ENCODE results near the gene CTXND1. TPM values are rescaled to one million over a fixed set of nuclear protein-coding genes. Genes with fewer than 3 reads are reported as not detected.

Gene CTXND1
- total and polyA plus RNA-seq, 2 of the 13 experiments (the other 11 are each of a cell fraction or from before 2014, with no cell fraction given): 1.2 to 2.1 TPM

DNA sequence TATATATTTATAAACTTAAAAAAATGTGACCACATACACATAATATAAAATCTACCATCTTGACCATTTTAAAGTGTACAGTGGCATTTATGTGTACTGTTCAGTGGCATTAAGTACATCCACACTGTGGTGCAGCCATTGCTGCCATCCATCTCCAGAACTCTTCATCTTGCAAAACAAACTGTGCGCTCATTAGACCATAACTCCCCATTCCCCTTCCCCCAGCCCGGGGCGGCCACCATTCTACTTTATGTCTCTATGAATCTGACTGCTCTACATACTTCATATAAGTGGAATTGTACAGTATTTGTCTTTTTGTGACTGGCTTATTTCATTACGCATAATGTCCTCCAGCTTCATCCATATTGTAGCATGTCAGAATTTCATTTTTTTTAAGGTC is 47.8 kb downstream of the CTXND1 start:
- no peaks in the 10 kb centered on the region for H4K20me1 ChIP-seq (ENCODE audit: insufficient read depth, low read length)
- H3K9me3 ChIP-seq (ENCODE audit: low read length): no peaks in the 10 kb centered on the region
- no peaks in the 10 kb centered on the region for H3K79me2 ChIP-seq (ENCODE audit: insufficient read depth, low read length)
- intact Hi-C loops (cut with micrococcal nuclease; ENCODE audit: unreplicated experiment): no loop called here
- H3K36me3 ChIP-seq (replicated peaks in 1 of 2; ENCODE audit: control insufficient read depth in 1 of 2, insufficient read depth in 2 of 2, low read length in 2 of 2): no peaks in the 10 kb centered on the region
- no peak overlapping the region for H2AFZ ChIP-seq (ENCODE audit: low read length)
- ChIA-PET POLR2A (no interaction called here), CTCF (ENCODE audit: low intra/inter-chr PET ratio, low total read pairs) (no interaction called here)
- ATAC-seq (no peak), FAIRE-seq (no peak), DNase-seq (ENCODE audit: low spot score) (no peak)
- no peak for TF ChIP-seq ZNF33A (CRISPR knock-in tag; IDR thresholded peaks at IDR 0.05; ENCODE audit: borderline replicate concordance)
- TF ChIP-seq, protein P1, sequence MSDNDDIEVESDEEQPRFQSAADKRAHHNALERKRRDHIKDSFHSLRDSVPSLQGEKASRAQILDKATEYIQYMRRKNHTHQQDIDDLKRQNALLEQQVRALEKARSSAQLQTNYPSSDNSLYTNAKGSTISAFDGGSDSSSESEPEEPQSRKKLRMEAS (IDR thresholded peaks at IDR 0.05): no peak
- TF ChIP-seq, protein P2, sequence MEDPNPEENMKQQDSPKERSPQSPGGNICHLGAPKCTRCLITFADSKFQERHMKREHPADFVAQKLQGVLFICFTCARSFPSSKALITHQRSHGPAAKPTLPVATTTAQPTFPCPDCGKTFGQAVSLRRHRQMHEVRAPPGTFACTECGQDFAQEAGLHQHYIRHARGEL (CRISPR knock-in tag; IDR thresholded peaks at IDR 0.05): no peak
- no peak for TF ChIP-seq TAF1 (CRISPR knock-in tag; IDR thresholded peaks at IDR 0.05)
- TF ChIP-seq FLYWCH1 (CRISPR knock-in tag; IDR thresholded peaks at IDR 0.05): no peak
- TF ChIP-seq ZNF3 (CRISPR knock-in tag; IDR thresholded peaks at IDR 0.05): no peak
- TF ChIP-seq EEA1 (CRISPR knock-in tag; IDR thresholded peaks at IDR 0.05; ENCODE audit: borderline replicate concordance): no peak
- TF ChIP-seq, protein P3, sequence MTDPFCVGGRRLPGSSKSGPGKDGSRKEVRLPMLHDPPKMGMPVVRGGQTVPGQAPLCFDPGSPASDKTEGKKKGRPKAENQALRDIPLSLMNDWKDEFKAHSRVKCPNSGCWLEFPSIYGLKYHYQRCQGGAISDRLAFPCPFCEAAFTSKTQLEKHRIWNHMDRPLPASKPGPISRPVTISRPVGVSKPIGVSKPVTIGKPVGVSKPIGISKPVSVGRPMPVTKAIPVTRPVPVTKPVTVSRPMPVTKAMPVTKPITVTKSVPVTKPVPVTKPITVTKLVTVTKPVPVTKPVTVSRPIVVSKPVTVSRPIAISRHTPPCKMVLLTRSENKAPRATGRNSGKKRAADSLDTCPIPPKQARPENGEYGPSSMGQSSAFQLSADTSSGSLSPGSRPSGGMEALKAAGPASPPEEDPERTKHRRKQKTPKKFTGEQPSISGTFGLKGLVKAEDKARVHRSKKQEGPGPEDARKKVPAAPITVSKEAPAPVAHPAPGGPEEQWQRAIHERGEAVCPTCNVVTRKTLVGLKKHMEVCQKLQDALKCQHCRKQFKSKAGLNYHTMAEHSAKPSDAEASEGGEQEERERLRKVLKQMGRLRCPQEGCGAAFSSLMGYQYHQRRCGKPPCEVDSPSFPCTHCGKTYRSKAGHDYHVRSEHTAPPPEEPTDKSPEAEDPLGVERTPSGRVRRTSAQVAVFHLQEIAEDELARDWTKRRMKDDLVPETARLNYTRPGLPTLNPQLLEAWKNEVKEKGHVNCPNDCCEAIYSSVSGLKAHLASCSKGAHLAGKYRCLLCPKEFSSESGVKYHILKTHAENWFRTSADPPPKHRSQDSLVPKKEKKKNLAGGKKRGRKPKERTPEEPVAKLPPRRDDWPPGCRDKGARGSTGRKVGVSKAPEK (CRISPR knock-in tag; IDR thresholded peaks at IDR 0.05; ENCODE audit: borderline replicate concordance): no peak
- TF ChIP-seq PRPF4 (IDR thresholded peaks at IDR 0.05; ENCODE audit: low read depth, low read length, poor library complexity, severe bottlenecking): no peak
- no peak for TF ChIP-seq TSC22D2 (CRISPR knock-in tag; IDR thresholded peaks at IDR 0.05; ENCODE audit: borderline replicate concordance)
- TF ChIP-seq ZNF558 (CRISPR knock-in tag; IDR thresholded peaks at IDR 0.05; ENCODE audit: borderline replicate concordance): no peak
- no peak for TF ChIP-seq ZFP1 (CRISPR knock-in tag; IDR thresholded peaks at IDR 0.05)
- TF ChIP-seq, protein P4, sequence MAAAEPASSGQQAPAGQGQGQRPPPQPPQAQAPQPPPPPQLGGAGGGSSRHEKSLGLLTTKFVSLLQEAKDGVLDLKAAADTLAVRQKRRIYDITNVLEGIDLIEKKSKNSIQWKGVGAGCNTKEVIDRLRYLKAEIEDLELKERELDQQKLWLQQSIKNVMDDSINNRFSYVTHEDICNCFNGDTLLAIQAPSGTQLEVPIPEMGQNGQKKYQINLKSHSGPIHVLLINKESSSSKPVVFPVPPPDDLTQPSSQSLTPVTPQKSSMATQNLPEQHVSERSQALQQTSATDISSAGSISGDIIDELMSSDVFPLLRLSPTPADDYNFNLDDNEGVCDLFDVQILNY (CRISPR knock-in tag; conservative IDR thresholded peaks at IDR 0.05): no peak
- no peak for TF ChIP-seq CBX1 (IDR thresholded peaks at IDR 0.05; ENCODE audit: low read depth)
- TF ChIP-seq XBP1 (CRISPR knock-in tag; IDR thresholded peaks at IDR 0.05): no peak
- no peak for TF ChIP-seq SSRP1 (CRISPR knock-in tag; IDR thresholded peaks at IDR 0.05)
- TF ChIP-seq TCF7 (IDR thresholded peaks at IDR 0.05; ENCODE audit: low read depth): no peak
- no peak overlapping the region for H3K27ac ChIP-seq (ENCODE audit: extremely low read length, insufficient read depth, low read length)
- H3K27me3 ChIP-seq (ENCODE audit: control insufficient read depth in 1 of 2, insufficient read depth in 2 of 2, low read length in 2 of 2): no peaks in the 10 kb centered on the region
- 98% methylated on average over 4 of the region's 4 CpGs for WGBS (ENCODE audit: low lambda C conversion rate)
- H3K9ac ChIP-seq (ENCODE audit: insufficient read depth, low read depth, low read length): no peak overlapping the region
- H3K4me2 ChIP-seq (ENCODE audit: low read depth, low read length): no peak overlapping the region
- in situ Hi-C loops (cut with HindIII; ENCODE audit: extremely low pct_ligation_motif_present, low pct_unique_long_range_greater_than_20kb): no loop called here
- peaks cover 40% of the 10 kb centered on the region for H3K4me1 ChIP-seq (ENCODE audit: insufficient read depth, low read length)
- no TSS peak for BruUV-seq (replicated peaks)
- no peak overlapping the region for H3K4me3 ChIP-seq (replicated peaks in 1 of 3; ENCODE audit: insufficient read depth in 1 of 3, low read depth in 2 of 3, low read length in 3 of 3)

Measured in HepG2 (cell line).